HL-60/S4 treated with phorbol 12-myristate 13-acetate at 8.2 ng/mL for 4 days and 3 days (cell line): Measurements from ENCODE around the gene EDA2R.

Experiments used
- in situ Hi-C: fragments of 300-500 bp; cut with MboI; formaldehyde crosslinking; loops from 2 replicates; pipeline ENCODE4 v1.15.0; 2022; ENCODE audit warnings: low sequenced_read_pairs

EDA2R gene

DNA sequence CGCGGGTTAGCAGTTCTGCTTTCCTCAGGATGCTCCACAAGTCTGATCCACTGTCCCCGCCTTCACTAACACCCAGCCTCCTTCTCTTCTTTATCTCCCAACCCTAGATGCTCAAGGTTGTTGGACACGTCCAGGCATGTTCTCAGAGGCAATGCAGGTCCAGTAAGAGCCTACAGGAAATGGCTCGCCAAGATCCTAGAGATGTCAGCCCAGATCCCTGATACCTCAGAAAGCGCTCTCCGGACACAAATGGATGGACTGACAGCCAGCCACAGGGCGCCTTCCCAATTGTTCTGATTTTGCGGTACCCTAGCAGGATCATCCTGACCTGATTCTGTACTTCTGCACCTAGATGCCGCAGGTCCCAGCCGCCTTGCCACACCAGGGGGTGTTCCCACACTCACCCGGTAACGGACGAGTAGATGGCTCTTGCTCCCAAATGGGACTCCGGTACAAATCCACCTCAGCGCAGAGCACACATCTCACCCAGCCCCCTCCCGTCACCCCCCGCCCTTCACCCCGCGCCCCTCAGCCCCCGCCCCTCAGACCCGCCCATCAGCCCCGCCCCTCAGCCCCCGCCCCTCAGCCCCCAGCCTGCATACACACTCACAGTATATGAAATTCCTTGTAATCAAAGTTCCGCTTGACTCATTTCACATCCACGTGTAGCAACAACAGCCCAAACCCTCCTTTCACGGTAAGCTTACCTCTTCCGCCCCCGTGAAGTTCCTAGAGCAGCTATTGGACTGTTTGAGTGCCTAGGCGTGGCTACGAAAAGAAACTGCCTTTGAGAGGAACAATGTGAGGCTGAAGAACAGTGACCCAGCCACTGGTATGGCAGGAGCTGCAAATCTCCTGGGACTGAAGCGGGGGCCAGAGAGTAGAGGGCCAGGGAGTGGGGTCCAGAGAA is at the start of gene EDA2R:
EDA2R (minus strand) TSS at position 488 of the 910 bp plus-strand sequence. CDS start 23,058 bp downstream, outside the sequence.
- in situ Hi-C loops = no loop called here

- in situ Hi-C loops = no loop called here
Observed at GRCh38 chrX:66684196-66684595, 45.3 kb upstream of the EDA2R start.

- in situ Hi-C loops = no loop called here
Observed at GRCh38 chrX:66680451-66680850, 41.6 kb upstream of the EDA2R start.

GRCh38 chrX:66677430-66677829 is 38.6 kb upstream of the EDA2R start:
- in situ Hi-C loops = no loop called here

GRCh38 chrX:66676990-66677389 is 38.1 kb upstream of the EDA2R start:
- in situ Hi-C loops = no loop called here

GRCh38 chrX:66676413-66676812 is 37.5 kb upstream of the EDA2R start:
- in situ Hi-C loops = no loop called here

- in situ Hi-C loops = no loop called here
Observed at GRCh38 chrX:66675541-66675940, 36.7 kb upstream of the EDA2R start.

DNA sequence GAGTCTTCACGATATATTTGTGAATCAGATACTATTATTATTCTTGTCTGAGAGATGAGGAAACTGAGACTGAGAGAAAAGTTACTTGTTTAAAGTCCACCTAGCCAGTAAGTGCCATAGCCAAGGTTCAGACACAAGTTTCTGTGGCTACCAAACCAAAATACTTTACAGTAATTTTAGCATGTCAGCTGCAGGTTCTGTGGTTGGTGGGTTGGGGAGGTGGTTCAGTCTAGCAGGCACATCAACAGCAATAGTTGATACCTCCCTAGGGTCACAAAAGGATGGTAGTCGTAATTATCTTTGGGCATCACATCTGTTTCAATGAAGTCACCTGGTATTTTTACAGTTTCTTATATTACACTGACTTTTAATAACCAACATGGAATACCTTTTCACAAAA is 35.6 kb upstream of the EDA2R start:
- in situ Hi-C loops = no loop called here

- in situ Hi-C loops = no loop called here
Observed at GRCh38 chrX:66672106-66672505, 33.2 kb upstream of the EDA2R start.

GRCh38 chrX:66654411-66654810 is 15.5 kb upstream of the EDA2R start:
- in situ Hi-C loops = no loop called here

GRCh38 chrX:66635360-66635759 is 3.5 kb downstream of the EDA2R start:
- in situ Hi-C loops = no loop called here

DNA sequence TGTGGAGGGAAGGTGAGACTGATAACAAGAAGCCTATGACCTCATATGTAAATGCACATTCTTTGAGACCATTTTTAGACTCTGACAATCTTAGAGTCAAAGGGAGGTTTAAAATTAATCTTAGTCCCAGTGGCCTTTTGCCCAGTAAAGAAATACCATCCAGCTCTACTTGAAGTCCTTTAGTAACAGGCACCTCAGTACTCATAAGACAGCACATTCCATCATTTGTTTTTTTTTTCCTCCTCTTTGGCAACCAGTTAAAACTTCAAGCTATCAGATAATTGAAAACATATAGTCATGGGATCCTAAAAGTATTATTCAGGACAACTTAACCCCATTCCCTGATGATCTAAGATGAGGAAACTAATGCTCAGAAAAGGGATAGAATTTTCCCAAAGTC is 4.6 kb downstream of the EDA2R start:
- in situ Hi-C loops = no loop called here

DNA sequence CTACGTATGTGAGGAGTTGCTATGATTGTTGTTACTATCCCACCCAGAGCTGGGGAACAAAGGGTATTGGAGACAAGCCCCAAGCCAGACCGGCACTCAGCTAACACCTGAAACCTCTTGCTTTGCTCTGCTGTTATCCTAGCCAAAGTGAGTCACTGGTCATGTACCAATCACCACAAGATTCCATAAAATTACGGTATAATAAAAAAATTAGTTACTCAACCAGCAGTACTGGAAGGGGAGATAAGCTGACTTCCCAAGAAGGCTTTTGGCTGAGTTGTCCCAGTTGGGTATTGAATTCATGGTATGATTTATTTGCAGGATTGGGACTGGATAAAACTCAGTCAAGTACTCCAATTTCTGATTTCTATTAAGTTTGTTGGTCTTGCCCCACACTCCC is 5.3 kb downstream of the EDA2R start:
- in situ Hi-C loops = no loop called here

GRCh38 chrX:66632981-66633380 is 5.9 kb downstream of the EDA2R start:
- in situ Hi-C loops = no loop called here

DNA sequence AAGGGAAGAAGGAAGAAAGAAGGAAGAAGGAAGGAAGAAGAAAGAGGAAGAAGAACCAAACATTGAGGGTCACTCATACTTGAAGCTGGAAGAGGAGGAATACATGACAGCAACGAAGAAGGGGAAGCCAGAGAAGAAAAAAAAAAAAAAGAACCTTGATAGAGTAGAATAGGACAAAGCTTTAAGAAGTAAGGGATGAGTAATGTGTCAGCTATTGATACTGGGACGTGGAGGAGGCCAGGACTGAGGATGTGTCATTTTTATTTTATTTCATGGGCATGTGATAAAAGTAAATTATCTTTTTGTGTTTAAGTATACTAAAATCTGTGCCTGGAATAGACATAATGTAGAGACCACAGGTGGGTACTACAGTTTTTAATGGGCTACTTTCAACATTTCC is 6.4 kb downstream of the EDA2R start:
- in situ Hi-C loops = no loop called here

DNA sequence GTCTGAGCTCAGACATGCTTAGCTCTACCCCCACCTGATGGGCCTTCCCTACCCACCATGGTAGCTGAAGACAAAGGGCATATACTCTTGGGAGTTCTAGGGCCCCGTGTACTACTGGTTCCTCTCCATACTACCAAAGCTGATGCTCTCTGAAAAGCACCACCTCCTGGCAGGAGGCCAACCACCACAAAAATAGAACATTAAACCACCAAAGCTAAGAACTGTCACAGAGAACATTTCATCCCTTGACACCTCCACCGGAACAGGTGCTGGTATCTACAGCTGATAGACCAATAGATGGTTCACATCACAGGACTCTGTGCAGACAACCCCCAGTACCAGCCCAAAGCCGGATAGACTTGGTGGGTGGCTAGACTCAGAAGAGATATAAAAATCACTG is 13.4 kb downstream of the EDA2R start:
- in situ Hi-C loops = no loop called here

DNA sequence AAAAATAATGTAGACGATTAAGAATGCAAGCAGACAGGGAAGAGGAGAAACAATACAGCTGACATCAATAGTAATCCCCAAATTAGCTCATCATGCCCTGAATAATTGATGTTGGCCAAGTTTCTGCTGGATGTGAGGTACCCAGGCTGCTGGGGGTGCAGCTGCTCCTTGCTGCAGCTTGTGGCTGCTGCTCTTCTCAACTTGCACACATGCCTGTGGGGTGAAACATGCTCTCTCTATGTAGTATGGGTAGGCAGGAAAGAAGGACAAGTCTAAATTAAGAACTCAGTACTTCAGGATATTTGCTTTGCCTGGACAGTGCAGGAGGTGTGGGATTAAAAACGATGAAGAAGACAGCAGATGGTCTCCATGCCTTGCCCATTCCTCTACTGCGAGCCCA is 16.7 kb downstream of the EDA2R start:
- in situ Hi-C loops = no loop called here

- in situ Hi-C loops = no loop called here
Observed at GRCh38 chrX:66616944-66617343, 21.9 kb downstream of the EDA2R start.

- in situ Hi-C loops = no loop called here
Observed at GRCh38 chrX:66602381-66602938, 36.4 kb downstream of the EDA2R start.

GRCh38 chrX:66601522-66601921 is 37.4 kb downstream of the EDA2R start:
- in situ Hi-C loops = no loop called here

GRCh38 chrX:66579219-66579618 is 59.7 kb downstream of the EDA2R start:
- in situ Hi-C loops = no loop called here

- in situ Hi-C loops = no loop called here
Observed at GRCh38 chrX:66553973-66554372, 84.9 kb downstream of the EDA2R start.
